Measurements from ENCODE around the gene SUSD4. TPM values are rescaled to one million over a fixed set of nuclear protein-coding genes. Genes with fewer than 3 reads are reported as not detected.

SUSD4 gene
- total RNA-seq, 1 experiment from 2014 or later = 3.5 TPM

DNA sequence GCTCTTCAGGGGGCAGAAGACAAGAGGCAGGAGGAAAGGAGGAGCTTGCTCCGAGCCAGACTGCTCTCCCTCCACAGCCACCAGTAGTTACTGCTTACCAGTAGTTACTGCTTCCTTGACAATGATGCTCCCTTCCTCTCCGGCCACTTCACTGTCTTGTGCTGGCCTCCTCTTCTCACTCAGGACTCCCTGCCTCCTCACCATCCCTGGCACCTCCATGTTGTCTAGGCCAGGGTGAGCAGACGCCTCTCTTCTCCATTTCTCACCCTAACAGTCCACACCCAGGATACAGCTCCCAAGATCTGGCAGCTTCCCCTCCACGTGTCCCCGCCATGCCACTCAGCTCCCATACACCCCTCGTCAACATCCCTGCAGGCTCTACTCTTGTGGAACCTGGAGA lies 138.5 kb downstream of the SUSD4 start:
- H3K9me3 ChIP-seq (ENCODE audit: control insufficient read depth, low read depth, low read length) = no peaks in the 10 kb centered on the region
- Mint-ChIP-seq H3K27me3 (ENCODE audit: low read depth) (peaks cover 20% of the 10 kb centered on the region), H3K4me1 (no peaks in the 10 kb centered on the region), H3K27ac (no peak overlapping the region), H3K36me3 (ENCODE audit: insufficient read depth in 1 of 3, low read depth in 3 of 3) (no peaks in the 10 kb centered on the region; a peak in 3 of 7 replicates), H3K4me3 (no peak overlapping the region), H3K9me3 (no peaks in the 10 kb centered on the region; a peak in 1 of 5 replicates)
- H4K5ac ChIP-seq (ENCODE audit: insufficient read length, low read depth, low read length) = no peak overlapping the region
- no peaks in the 10 kb centered on the region for H4K20me1 ChIP-seq (ENCODE audit: control insufficient read depth, insufficient read depth, insufficient read length)
- no peak overlapping the region for H3K56ac ChIP-seq (ENCODE audit: insufficient read length, low read depth, low read length)
- no peak overlapping the region for H3K23ac ChIP-seq (ENCODE audit: insufficient read length, low read depth, low read length)
- H2BK5ac ChIP-seq (ENCODE audit: insufficient read length, low read length) = no peak overlapping the region
- no peaks in the 10 kb centered on the region for H3K23me2 ChIP-seq (ENCODE audit: insufficient read length, low read depth, low read length, poor library complexity, severe bottlenecking)
- H3K14ac ChIP-seq (ENCODE audit: insufficient read depth, low read length) = no peak overlapping the region; the same call in 1 of the 2 replicates
- H3K27me3 ChIP-seq (ENCODE audit: insufficient read depth, low read length) = no peaks in the 10 kb centered on the region
- H2AK5ac ChIP-seq (ENCODE audit: insufficient read length, low read length) = no peak overlapping the region
- no peak overlapping the region for H2BK120ac ChIP-seq (ENCODE audit: low read depth, low read length, poor library complexity, severe bottlenecking)
- H2AFZ ChIP-seq (ENCODE audit: low read length) = no peak overlapping the region
- no CpG with 5 or more reads among the region's 6 CpGs for WGBS (ENCODE audit: extremely low coverage, insufficient read length, low lambda C conversion rate)
- peak; percentile 8 for DNase-seq
- no peak overlapping the region for H2BK20ac ChIP-seq (ENCODE audit: low read depth, low read length, poor library complexity, severe bottlenecking)
- no peaks in the 10 kb centered on the region for H3K79me1 ChIP-seq (ENCODE audit: insufficient read depth, low read depth, low read length, poor library complexity, severe bottlenecking)
- H3K27ac ChIP-seq (ENCODE audit: insufficient read length, low read depth, low read length) = no peak overlapping the region
- no peak overlapping the region for H2BK15ac ChIP-seq (ENCODE audit: low read depth, low read length)
- H3K79me2 ChIP-seq (ENCODE audit: insufficient read depth, low read length) = no peaks in the 10 kb centered on the region
- no peaks in the 10 kb centered on the region for H3K4me1 ChIP-seq (ENCODE audit: insufficient read depth, low read length)
- no peak overlapping the region for H3K4me2 ChIP-seq (ENCODE audit: insufficient read depth, insufficient read length, low read length)
- no peak overlapping the region for H4K8ac ChIP-seq (replicated peaks; ENCODE audit: insufficient read length, low read depth, low read length)
- H4K91ac ChIP-seq (ENCODE audit: insufficient read length, low read depth, low read length) = no peak overlapping the region
- H3K18ac ChIP-seq (ENCODE audit: insufficient read length, low read depth, low read length) = no peak overlapping the region
- H3K9ac ChIP-seq (ENCODE audit: extremely low read depth, insufficient read length, low read length) = no peak overlapping the region
- no peak overlapping the region for H2BK12ac ChIP-seq (ENCODE audit: insufficient read length, low read depth, low read length)
- TF ChIP-seq, protein P1, sequence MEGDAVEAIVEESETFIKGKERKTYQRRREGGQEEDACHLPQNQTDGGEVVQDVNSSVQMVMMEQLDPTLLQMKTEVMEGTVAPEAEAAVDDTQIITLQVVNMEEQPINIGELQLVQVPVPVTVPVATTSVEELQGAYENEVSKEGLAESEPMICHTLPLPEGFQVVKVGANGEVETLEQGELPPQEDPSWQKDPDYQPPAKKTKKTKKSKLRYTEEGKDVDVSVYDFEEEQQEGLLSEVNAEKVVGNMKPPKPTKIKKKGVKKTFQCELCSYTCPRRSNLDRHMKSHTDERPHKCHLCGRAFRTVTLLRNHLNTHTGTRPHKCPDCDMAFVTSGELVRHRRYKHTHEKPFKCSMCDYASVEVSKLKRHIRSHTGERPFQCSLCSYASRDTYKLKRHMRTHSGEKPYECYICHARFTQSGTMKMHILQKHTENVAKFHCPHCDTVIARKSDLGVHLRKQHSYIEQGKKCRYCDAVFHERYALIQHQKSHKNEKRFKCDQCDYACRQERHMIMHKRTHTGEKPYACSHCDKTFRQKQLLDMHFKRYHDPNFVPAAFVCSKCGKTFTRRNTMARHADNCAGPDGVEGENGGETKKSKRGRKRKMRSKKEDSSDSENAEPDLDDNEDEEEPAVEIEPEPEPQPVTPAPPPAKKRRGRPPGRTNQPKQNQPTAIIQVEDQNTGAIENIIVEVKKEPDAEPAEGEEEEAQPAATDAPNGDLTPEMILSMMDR (conservative IDR thresholded peaks at IDR 0.05) = no peak
- H3T11ph ChIP-seq (ENCODE audit: low read length) = no peak overlapping the region
- H3K4ac ChIP-seq (ENCODE audit: low read depth, low read length) = no peak overlapping the region
